Stimulated activated CD8-positive, alpha-beta memory T cell treated with anti-CD3 and anti-CD28 coated beads, Interleukin-7, amount 100 ng/mL, for 1 hour (primary cell): ENCODE results near the gene RND2.

Source experiments
- DNase-seq, 2 donors: peaks; one replicate each; pipeline ENCODE4 v3.0.0-alpha.2; 2020; ENCODE audit warnings: low read depth in 2 of 2

RND2 gene

GRCh38 chr17:43079641-43080302 is 54.7 kb downstream of the RND2 start:
- DNase-seq: no peak
